Measurements from ENCODE around the gene XCL1.
"Not testable (repeated sequence)": the region's sequence is repeated elsewhere in the genome, so short reads cannot be mapped to it uniquely, and the experiment has no call there.

Gene XCL1

DNA sequence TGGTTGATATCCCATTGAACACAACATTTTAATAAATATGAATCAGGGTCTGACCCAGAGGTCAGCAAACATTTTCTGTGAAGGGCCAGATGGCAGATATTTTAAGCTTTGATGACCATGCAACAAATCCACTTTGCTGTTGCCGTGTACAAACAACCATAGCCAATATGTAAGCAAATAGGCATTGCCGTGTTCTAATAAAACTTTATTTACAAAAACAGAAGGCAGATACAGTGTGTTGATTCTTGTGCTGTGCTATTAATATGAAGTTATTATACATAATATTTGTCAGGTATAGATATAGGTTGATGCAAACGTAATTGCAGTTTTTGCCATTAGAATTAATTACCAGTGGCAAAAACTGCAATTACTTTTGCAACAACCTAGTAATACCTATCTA lies 8.8 kb upstream of the XCL1 start:
- no peak for DNase-seq (ENCODE audit: low read depth)

- no peak for DNase-seq (ENCODE audit: low read depth)
These were observed 8.1 kb upstream of the XCL1 start for GRCh38 chr1:168568346-168568745.

DNA sequence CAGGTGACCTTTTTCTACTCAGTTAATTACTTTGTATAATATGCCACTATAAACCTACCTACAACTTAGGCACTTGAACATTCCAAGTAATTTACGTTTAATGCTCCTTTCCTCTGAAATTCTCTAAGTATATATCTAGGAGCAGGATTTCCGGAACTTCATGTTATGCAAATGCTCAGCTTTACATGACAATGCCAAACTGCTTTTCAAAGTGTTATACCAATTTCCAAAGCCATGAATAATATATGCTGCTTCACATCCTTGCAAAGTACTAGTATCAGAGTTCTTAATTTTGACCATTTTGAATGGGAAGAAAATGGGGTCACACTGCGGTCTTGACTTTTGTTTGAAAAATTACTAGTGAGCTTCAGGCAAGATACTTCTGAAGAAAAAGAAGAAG lies 5.8 kb upstream of the XCL1 start:
- DNase-seq (ENCODE audit: low read depth) = no peak

GRCh38 chr1:168572633-168573032 lies 3.8 kb upstream of the XCL1 start:
- DNase-seq (ENCODE audit: low read depth) = no peak

GRCh38 chr1:168574234-168574633 lies 2.2 kb upstream of the XCL1 start:
- not testable (repeated sequence) for DNase-seq (ENCODE audit: low read depth)

- not testable (repeated sequence) for DNase-seq (ENCODE audit: low read depth)
These were observed 2.3 kb downstream of the XCL1 start for GRCh38 chr1:168578531-168579185.

DNA sequence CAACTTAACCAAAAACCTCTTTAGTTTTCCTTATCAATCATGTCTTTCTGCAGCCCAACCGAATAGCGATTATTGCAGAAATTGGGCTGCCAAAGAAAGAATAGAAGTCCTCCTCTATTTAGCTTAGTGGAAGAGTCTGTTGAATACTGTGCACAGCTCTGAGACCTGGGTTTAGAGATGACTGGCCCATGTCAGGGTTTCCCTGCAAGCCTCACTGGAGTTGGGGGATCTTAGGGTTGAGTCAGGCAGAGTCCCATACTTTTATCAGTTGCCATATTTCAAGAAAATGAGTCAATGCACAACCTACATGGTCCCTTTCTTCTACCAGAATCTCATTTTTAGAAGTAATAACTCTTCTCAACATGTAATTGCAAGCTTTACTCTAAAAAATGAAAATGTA lies 3.9 kb downstream of the XCL1 start:
- not testable (repeated sequence) for DNase-seq (ENCODE audit: low read depth)

- not testable (repeated sequence) for DNase-seq (ENCODE audit: low read depth)
These were observed 4.6 kb downstream of the XCL1 start for GRCh38 chr1:168580991-168581390.

GRCh38 chr1:168581817-168582572 lies 5.6 kb downstream of the XCL1 start:
- DNase-seq (ENCODE audit: low read depth) = no peak

- no peak for DNase-seq (ENCODE audit: low read depth)
These were observed 6.4 kb downstream of the XCL1 start for GRCh38 chr1:168582688-168583336.

DNA sequence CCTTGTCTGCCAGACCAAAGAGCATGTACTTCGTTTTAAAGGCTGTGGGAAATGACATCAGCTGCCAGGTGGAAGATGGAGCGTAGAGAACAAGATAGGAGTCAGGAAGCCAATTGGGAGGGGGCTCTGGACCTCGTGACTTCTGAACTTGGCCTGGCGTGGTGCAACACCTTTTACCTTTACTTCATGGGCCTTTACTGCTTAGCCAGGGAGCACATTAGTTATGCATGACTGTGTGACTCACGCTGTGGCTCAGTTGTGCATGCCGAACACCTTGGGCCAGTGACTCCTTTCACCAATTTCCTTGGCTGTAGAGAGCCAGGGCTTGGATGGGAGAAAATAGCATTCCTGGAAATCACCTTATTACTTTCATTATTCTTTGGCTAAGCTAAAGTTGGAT lies 7.2 kb downstream of the XCL1 start:
- no peak for DNase-seq (ENCODE audit: low read depth)

DNA sequence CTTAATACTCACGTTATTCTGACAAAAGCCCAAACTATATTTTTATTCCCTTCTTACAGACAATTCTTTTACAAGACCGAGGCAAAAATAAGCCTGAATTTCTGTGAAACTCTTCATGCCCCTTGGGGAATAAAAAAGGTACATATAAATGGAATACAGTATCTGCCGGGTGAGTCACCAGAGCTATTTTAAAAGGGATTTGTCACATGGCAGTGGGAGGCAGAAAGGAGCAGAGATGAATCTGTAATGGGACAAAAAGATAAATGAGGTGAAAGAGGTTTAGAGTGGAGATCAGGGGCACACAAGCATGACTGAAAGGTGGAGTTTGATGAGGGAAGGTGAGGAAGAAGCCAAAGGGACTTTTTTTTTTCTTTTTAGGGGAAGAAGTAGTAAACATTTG lies 8.8 kb downstream of the XCL1 start:
- DNase-seq (ENCODE audit: low read depth) = peak; percentile 21

GRCh38 chr1:168585937-168586336 lies 9.5 kb downstream of the XCL1 start:
- no peak for DNase-seq (ENCODE audit: low read depth)

DNA sequence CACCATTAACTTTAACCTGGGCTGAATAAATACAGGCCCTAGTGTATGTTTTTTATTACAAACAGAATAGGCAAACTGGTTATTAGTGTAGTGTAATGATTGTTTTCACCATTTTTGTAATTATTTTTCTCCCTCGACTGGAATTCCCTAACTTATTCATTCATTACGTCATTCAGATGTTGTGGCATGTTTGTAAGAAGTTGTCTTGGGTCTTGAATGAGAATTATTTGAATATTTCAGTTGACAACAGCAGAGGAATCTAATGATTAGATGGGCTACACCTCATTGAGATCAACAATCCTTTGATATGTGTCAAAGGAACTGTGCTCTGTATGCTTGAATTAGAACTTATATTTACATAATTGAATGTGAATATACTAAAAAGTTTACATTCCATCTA lies 12.8 kb downstream of the XCL1 start:
- no peak for DNase-seq (ENCODE audit: low read depth)

- DNase-seq (ENCODE audit: low read depth) = no peak
These were observed 14.7 kb downstream of the XCL1 start for GRCh38 chr1:168591066-168591465.

GRCh38 chr1:168591641-168592250 lies 15.3 kb downstream of the XCL1 start:
- DNase-seq (ENCODE audit: low read depth) = no peak

- not testable (repeated sequence) for DNase-seq (ENCODE audit: low read depth)
These were observed 19.0 kb downstream of the XCL1 start for GRCh38 chr1:168595403-168595802.

DNA sequence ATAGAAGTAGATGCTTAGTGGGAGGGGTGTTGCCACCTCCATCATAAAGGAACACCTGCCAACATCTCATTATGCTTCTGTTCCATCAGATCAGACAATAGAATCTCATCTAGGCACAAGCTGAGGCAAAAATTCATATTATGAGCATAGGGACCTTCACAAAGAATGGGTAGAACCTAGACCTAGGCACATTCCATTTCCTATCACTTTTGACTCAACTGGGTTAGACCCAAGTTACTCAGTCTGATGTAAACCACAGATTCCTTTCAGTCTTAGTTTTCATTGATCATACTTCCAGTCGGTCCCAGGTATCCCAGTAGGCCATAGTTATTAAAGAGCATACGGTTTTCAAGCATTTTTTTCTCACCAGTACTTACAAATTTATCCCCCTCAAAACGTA lies 21.7 kb downstream of the XCL1 start:
- DNase-seq (ENCODE audit: low read depth) = no peak

- DNase-seq (ENCODE audit: low read depth) = no peak
These were observed 22.5 kb downstream of the XCL1 start for GRCh38 chr1:168598892-168599291.

DNA sequence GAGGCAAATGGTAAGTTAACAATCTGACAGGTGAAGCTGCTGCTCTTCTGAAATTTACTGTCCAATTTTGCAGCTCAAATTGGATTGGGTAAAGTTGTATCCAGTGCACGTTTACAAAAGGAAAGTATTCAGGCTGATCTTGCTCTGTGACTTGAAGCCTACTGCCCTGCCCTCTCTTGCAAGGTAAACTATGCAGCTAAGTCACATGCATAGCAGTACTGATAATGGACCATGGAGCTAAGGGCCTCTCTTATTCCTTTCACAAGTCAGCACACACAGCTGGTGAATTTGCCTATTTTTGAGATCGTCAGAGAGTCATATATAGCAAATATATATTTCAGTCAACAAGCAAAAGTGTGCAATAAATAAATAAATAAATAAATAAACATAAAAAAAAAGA lies 23.2 kb downstream of the XCL1 start:
- no peak for DNase-seq (ENCODE audit: low read depth)

DNA sequence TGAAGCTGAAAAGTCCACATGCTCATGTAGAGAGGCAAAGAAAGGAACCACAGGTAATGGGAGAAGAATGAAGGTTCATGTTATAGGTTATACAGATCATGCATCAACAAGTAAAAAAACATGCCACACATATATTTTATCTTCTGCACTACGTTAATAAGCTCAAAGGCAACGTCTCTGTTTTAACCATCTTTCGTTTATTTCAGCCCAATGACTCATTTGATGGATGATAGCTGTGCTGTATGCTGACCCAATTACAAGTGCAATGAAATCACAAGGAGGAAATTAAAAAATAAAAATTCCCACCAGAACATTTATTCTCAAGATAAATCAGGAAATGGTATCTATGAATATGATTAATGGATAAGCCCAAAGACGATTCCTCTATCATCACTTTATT lies 24.6 kb downstream of the XCL1 start:
- DNase-seq (ENCODE audit: low read depth) = no peak

DNA sequence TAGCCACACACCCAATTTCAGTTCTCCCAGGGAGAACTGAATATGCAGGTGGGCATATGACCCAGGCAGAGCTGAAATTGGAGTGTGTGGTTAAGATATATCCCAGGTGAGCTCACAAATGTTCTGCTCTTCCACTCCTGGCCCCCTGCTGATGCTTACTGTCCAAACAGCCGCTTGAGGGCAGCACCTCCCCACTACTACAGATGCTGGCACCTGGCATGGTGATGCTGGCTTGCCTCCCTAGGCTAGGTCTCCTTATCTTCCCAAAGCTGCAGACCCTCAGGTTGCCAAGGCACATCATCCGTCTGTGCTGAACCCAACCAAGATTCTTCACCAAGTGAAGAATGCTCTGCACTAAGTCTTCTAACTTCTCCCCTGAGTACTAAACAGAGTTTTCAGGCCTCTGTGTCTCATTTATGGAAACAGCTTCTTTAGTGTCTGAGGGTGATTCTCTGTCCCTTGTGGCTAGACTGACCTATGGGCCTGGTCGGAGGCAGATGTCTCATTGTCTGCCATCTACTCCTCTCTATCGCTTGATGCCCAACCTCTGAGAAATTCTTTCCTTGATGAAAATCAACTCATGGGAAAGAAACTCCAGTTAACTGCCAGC lies 27.2 kb downstream of the XCL1 start:
- DNase-seq (ENCODE audit: low read depth) = peak; percentile 36

Data from stromal cell of bone marrow (primary cell).